A549 (cell line): Measurements from ENCODE around the gene SLC22A7.

Source experiments
- CEBPB ChIP-seq, 2 experiments: fragments of >200 bp in 1 of 2; sonication (Bioruptor Twin) in 1 of 2; formaldehyde crosslinking in 1 of 2; IDR thresholded peaks; 2 replicates each; pipeline ENCODE4 v1.6.1; 2012 to 2016
- CHD2 ChIP-seq: fragments of 150-350 bp; IDR thresholded peaks from 2 replicates; pipeline ENCODE4 v1.6.1; 2014; ENCODE audit warnings: low read length; ENCODE audit not compliant: partially characterized antibody
- JUNB ChIP-seq: fragments of >200 bp; sonication (Bioruptor Twin); formaldehyde crosslinking; IDR thresholded peaks from 2 replicates; pipeline ENCODE4 v1.6.1; 2016
- KDM1A ChIP-seq: fragments of 200-600 bp; sonication (generic); IDR thresholded peaks from 2 replicates; pipeline ENCODE4 v1.6.1; 2016; ENCODE audit warnings: low read depth, mild to moderate bottlenecking
- KDM5A ChIP-seq: fragments of 200-600 bp; sonication (generic); IDR thresholded peaks from 2 replicates; pipeline ENCODE4 v1.6.1; 2016; ENCODE audit warnings: antibody characterized with exemption, mild to moderate bottlenecking
- POLR2A ChIP-seq: IDR thresholded peaks from 2 replicates; pipeline ENCODE4 v1.6.1; 2012; ENCODE audit warnings: mild to moderate bottlenecking, low read length
- SREBF2 ChIP-seq: fragments of 450-650 bp; IDR thresholded peaks from 2 replicates; pipeline ENCODE4 v1.6.1; 2014; ENCODE audit warnings: mild to moderate bottlenecking, moderate library complexity
- ZSCAN20 ChIP-seq: fragments of 250-450 bp; sonication (Bioruptor Pico); IDR thresholded peaks from 2 replicates; pipeline ENCODE4 v1.8.0; 2022; ENCODE audit warnings: mild to moderate bottlenecking, moderate library complexity
- TF ChIP-seq, protein P1 (sequence below): fragments of >200 bp; sonication (Bioruptor Twin); formaldehyde crosslinking; IDR thresholded peaks from 3 replicates; pipeline ENCODE4 v1.5.1; 2016
- TF ChIP-seq, protein P2 (sequence below): IDR thresholded peaks from 2 replicates; pipeline ENCODE4 v1.6.1; 2012

DNA sequence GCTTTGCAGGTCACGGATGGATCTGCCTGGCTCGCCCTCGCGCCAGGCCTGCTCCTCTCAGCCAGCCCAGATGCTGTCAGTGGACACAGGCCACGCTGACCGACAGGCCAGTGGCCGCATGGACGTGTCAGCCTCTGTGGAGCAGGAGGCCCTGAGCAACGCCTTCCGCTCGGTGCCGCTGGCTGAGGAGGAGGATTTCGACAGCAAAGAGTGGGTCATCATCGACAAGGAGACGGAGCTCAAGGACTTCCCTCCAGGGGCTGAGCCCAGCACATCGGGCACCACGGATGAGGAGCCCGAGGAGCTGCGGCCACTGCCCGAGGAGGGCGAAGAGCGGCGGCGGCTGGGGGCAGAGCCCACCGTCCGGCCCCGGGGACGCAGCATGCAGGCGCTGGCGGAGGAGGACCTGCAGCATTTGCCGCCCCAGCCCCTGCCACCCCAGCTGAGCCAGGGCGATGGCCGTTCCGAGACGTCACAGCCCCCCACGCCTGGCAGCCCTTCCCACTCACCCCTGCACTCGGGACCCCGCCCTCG, 35.2 kb upstream of the SLC22A7 start:
- TF ChIP-seq ZSCAN20 (CRISPR knock-in tag) (no peak), KDM5A (no peak), JUNB (no peak), KDM1A (no peak), SREBF2 (no peak), POLR2A (no peak), CHD2 (no peak), CEBPB (IDR thresholded peaks at IDR 0.05) (no peak)
- TF ChIP-seq, protein P1, sequence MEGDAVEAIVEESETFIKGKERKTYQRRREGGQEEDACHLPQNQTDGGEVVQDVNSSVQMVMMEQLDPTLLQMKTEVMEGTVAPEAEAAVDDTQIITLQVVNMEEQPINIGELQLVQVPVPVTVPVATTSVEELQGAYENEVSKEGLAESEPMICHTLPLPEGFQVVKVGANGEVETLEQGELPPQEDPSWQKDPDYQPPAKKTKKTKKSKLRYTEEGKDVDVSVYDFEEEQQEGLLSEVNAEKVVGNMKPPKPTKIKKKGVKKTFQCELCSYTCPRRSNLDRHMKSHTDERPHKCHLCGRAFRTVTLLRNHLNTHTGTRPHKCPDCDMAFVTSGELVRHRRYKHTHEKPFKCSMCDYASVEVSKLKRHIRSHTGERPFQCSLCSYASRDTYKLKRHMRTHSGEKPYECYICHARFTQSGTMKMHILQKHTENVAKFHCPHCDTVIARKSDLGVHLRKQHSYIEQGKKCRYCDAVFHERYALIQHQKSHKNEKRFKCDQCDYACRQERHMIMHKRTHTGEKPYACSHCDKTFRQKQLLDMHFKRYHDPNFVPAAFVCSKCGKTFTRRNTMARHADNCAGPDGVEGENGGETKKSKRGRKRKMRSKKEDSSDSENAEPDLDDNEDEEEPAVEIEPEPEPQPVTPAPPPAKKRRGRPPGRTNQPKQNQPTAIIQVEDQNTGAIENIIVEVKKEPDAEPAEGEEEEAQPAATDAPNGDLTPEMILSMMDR: no peak
- TF ChIP-seq, protein P2, sequence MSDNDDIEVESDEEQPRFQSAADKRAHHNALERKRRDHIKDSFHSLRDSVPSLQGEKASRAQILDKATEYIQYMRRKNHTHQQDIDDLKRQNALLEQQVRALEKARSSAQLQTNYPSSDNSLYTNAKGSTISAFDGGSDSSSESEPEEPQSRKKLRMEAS: no peak
